Measurements from ENCODE around the gene DENND1A. TPM values are rescaled to one million over a fixed set of nuclear protein-coding genes. Genes with fewer than 3 reads are reported as not detected.
A peak's percentile ranks its signal among the peaks of the same experiment; 100 is the strongest.

Gene DENND1A
- total and polyA plus RNA-seq, 2 of the 13 experiments (the other 11 are each of a cell fraction or from before 2014, with no cell fraction given), result 14.8 to 30.1 TPM

DNA sequence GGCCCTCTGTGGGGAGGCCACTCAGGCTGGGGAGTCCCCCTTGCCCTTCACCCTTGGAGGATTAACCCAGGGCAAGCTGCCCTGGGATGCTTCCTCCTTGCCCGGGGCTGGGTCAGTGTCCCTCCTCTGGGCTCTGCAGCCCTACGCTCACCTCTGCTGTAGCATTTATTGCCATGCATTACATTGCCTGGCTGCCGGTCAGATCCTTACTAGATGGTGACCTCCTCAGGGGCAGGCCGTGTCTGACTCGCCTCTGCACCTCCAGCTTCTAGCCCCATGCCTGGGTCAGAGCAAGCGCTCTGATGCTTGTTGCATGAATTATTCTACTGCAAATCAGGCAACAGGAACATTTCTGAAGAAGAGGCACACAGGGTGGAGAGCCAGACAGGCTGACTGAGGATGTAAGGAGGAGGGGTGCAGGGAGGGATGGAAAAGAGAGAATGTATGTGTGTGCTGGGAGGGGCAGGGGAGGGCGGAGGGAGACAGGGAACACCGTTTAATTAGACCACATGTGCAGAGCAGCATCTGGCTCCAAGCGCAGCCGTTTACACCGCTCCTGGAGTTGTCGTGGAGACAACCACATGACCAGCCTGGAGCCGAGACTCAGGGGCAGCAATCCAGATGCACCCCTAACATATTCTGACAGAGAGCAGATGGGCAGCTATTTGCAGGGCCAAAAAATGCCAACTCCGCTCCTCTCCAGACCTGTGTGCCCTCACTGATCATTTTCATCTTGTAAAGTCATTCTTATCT is 456.9 kb downstream of the DENND1A start (continued):
- TF ChIP-seq ZNF124 (CRISPR knock-in tag; IDR thresholded peaks at IDR 0.05) (no peak), ZNF101 (CRISPR knock-in tag; IDR thresholded peaks at IDR 0.05; ENCODE audit: borderline replicate concordance, low read depth) (no peak), ZNF136 (CRISPR knock-in tag; IDR thresholded peaks at IDR 0.05; ENCODE audit: low read depth) (no peak), RORA (CRISPR knock-in tag; IDR thresholded peaks at IDR 0.05) (no peak), ZBTB42 (CRISPR knock-in tag; IDR thresholded peaks at IDR 0.05) (no peak), SP5 (CRISPR knock-in tag; IDR thresholded peaks at IDR 0.05; ENCODE audit: borderline replicate concordance, low read depth) (no peak)
- TF ChIP-seq, protein P1, sequence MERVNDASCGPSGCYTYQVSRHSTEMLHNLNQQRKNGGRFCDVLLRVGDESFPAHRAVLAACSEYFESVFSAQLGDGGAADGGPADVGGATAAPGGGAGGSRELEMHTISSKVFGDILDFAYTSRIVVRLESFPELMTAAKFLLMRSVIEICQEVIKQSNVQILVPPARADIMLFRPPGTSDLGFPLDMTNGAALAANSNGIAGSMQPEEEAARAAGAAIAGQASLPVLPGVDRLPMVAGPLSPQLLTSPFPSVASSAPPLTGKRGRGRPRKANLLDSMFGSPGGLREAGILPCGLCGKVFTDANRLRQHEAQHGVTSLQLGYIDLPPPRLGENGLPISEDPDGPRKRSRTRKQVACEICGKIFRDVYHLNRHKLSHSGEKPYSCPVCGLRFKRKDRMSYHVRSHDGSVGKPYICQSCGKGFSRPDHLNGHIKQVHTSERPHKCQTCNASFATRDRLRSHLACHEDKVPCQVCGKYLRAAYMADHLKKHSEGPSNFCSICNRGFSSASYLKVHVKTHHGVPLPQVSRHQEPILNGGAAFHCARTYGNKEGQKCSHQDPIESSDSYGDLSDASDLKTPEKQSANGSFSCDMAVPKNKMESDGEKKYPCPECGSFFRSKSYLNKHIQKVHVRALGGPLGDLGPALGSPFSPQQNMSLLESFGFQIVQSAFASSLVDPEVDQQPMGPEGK (CRISPR knock-in tag; IDR thresholded peaks at IDR 0.05), result no peak

DNA sequence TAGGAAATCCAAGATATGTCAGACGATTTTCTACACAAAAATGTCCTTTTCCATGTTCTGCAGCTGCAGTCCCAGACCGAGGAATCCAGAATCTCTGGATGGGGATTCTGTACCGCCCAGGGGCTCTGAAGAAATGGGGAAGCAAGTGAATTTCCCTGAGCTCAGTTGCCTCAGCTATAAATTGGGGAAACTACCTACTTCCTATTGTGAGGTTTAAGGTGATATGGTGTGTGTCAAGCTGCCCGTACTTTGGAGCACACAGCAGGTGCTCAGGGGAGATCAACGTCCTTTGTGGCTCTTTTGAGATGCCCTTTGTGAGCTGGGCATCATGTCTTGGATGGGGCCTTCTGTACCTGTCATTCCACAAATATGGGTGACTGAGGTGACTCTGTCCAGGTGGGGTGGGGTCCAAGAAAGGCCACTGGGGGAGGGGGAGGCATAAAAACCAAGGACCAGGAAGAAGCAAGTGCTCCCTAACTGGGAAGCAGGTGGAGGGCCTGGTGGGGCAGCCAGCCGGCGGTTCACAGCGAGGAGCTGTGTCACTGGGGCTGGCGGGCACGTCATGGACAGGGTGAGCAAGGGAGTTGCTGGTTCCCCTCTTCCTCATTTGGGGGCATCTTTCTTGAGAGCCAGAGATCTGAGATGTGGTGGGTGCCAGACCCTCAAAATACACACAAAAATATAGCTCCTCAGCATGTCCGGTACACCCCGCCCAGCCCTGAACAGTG is 457.9 kb downstream of the DENND1A start:
- no peak overlapping the region for H3K4me3 ChIP-seq (replicated peaks in 1 of 3; ENCODE audit: insufficient read depth in 1 of 3, low read depth in 2 of 3, low read length in 3 of 3)
- BruUV-seq (replicated peaks), result no TSS peak
- H3K27ac ChIP-seq (ENCODE audit: extremely low read length, insufficient read depth, low read length), result peak overlapping the region; percentile 90
- no peaks in the 10 kb centered on the region for H3K9me3 ChIP-seq (ENCODE audit: low read length)
- H3K27me3 ChIP-seq (ENCODE audit: control insufficient read depth in 1 of 2, insufficient read depth in 2 of 2, low read length in 2 of 2), result no peaks in the 10 kb centered on the region
- in situ Hi-C loops (cut with HindIII; ENCODE audit: extremely low pct_ligation_motif_present, low pct_unique_long_range_greater_than_20kb) (no loop called here), intact Hi-C loops (cut with micrococcal nuclease; ENCODE audit: unreplicated experiment) (no loop called here)
- H2AFZ ChIP-seq (ENCODE audit: low read length), result no peak overlapping the region
- no peaks in the 10 kb centered on the region; a peak in 2 of 5 replicates for H3K36me3 ChIP-seq (replicated peaks in 1 of 2; ENCODE audit: control insufficient read depth in 1 of 2, insufficient read depth in 2 of 2, low read length in 2 of 2)
- FAIRE-seq (no peak), DNase-seq (ENCODE audit: low spot score) (no peak), ATAC-seq (no peak)
- TF ChIP-seq ZFX (CRISPR knock-in tag; IDR thresholded peaks at IDR 0.05; ENCODE audit: low read depth) (no peak), ONECUT2 (CRISPR knock-in tag; IDR thresholded peaks at IDR 0.05) (no peak), DNMT1 (CRISPR knock-in tag; IDR thresholded peaks at IDR 0.05) (no peak), FOXA1 (IDR thresholded peaks at IDR 0.05) (no peak), FOXA1 (CRISPR knock-in tag; IDR thresholded peaks at IDR 0.05) (no peak), ZNF713 (CRISPR knock-in tag; IDR thresholded peaks at IDR 0.05) (no peak), CHCHD3 (CRISPR knock-in tag; IDR thresholded peaks at IDR 0.05) (no peak)
- TF ChIP-seq, protein P2, sequence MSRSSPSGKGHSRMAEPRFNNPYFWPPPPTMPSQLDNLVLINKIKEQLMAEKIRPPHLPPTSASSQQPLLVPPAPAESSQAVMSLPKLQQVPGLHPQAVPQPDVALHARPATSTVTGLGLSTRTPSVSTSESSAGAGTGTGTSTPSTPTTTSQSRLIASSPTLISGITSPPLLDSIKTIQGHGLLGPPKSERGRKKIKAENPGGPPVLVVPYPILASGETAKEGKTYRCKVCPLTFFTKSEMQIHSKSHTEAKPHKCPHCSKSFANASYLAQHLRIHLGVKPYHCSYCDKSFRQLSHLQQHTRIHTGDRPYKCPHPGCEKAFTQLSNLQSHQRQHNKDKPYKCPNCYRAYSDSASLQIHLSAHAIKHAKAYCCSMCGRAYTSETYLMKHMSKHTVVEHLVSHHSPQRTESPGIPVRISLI (CRISPR knock-in tag; IDR thresholded peaks at IDR 0.05; ENCODE audit: borderline replicate concordance), result no peak
- TF ChIP-seq, protein P3, sequence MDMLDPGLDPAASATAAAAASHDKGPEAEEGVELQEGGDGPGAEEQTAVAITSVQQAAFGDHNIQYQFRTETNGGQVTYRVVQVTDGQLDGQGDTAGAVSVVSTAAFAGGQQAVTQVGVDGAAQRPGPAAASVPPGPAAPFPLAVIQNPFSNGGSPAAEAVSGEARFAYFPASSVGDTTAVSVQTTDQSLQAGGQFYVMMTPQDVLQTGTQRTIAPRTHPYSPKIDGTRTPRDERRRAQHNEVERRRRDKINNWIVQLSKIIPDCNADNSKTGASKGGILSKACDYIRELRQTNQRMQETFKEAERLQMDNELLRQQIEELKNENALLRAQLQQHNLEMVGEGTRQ (IDR thresholded peaks at IDR 0.05; ENCODE audit: low read depth, low read length), result no peak
- TF ChIP-seq, protein P3 (CRISPR knock-in tag; IDR thresholded peaks at IDR 0.05; ENCODE audit: borderline replicate concordance), result no peak
- POLR2A ChIA-PET, result no interaction called here
- CTCF ChIA-PET (ENCODE audit: low intra/inter-chr PET ratio, low total read pairs), result no interaction called here
- no peaks in the 10 kb centered on the region for H4K20me1 ChIP-seq (ENCODE audit: insufficient read depth, low read length)
- H3K79me2 ChIP-seq (ENCODE audit: insufficient read depth, low read length), result no peaks in the 10 kb centered on the region
- H3K9ac ChIP-seq (ENCODE audit: insufficient read depth, low read depth, low read length), result no peak overlapping the region
- no peak overlapping the region for H3K4me2 ChIP-seq (ENCODE audit: low read depth, low read length)
- peaks cover 49% of the 10 kb centered on the region for H3K4me1 ChIP-seq (ENCODE audit: insufficient read depth, low read length)
- 92% methylated on average over 11 of the region's 12 CpGs for WGBS (ENCODE audit: low lambda C conversion rate)
